ENCODE results near the gene KLRD1. TPM values are rescaled to one million over a fixed set of nuclear protein-coding genes. Genes with fewer than 3 reads are reported as not detected.

The KLRD1 gene
- total and polyA plus RNA-seq, 7 donors: 0.03 to 1.1 (median 0.30) TPM

DNA sequence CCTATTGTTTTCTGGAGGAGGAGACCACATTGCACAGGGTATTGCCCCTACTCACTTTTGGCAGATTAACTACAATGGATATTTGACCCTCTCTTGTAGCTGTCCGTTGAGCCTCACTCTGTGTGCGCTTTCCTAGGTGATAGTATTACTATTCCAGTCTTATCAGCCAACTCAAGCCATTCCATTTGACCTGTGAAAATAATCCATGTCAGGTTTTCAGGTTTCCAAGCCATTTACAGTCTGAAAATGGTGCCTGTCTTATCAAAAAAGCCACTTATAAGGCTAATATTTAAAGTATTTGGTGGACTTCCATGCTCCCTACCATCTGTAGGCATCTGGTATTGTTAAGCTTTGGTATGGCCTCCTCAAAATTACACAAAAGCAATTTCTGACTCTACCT, 29.6 kb upstream of the KLRD1 start:
- no peak overlapping the region for H3K27ac ChIP-seq
- 79 to 83% (median 81%) methylated on average over 2 of the region's 2 CpGs for WGBS, 3 donors
- H3K27me3 ChIP-seq (ENCODE audit: insufficient read depth in 3 of 3, low read length in 2 of 3): no peaks in the 10 kb centered on the region
- ATAC-seq (no peak), DNase-seq (no peak)
- no peaks in the 10 kb centered on the region for H3K4me1 ChIP-seq
- no peak overlapping the region for H3K4me3 ChIP-seq
- no peak for TF ChIP-seq CTCF (IDR thresholded peaks at IDR 0.05)
- intact Hi-C loops (cut with DNase I): no loop called here
- H3K9me3 ChIP-seq: no peaks in the 10 kb centered on the region
- no peaks in the 10 kb centered on the region for H3K36me3 ChIP-seq (ENCODE audit: insufficient read depth in 1 of 2, low read depth in 1 of 2)

GRCh38 chr12:10279937-10280336, 27.7 kb upstream of the KLRD1 start:
- no peaks in the 10 kb centered on the region for H3K36me3 ChIP-seq (ENCODE audit: insufficient read depth in 1 of 2, low read depth in 1 of 2)
- intact Hi-C loops (cut with DNase I): no loop called here
- TF ChIP-seq CTCF (IDR thresholded peaks at IDR 0.05): no peak

GRCh38 chr12:10283027-10283426, 24.6 kb upstream of the KLRD1 start:
- TF ChIP-seq CTCF (IDR thresholded peaks at IDR 0.05): no peak
- Histone ChIP-seq H3K4me1 (no peaks in the 10 kb centered on the region), H3K36me3 (ENCODE audit: insufficient read depth in 1 of 2, low read depth in 1 of 2) (no peaks in the 10 kb centered on the region), H3K4me3 (no peak overlapping the region), H3K9me3 (no peaks in the 10 kb centered on the region), H3K27ac (no peak overlapping the region), H3K27me3 (ENCODE audit: insufficient read depth in 3 of 3, low read length in 2 of 3) (no peaks in the 10 kb centered on the region)
- no peak for ATAC-seq
- 41 to 49% (median 47%) methylated on average over 4 of the region's 4 CpGs for WGBS, 3 donors
- DNase-seq: no peak
- intact Hi-C loops (cut with DNase I): no loop called here

More at GRCh38 chr12:10279937-10280336, 27.7 kb upstream of the KLRD1 start:
- Histone ChIP-seq H3K9me3 (no peaks in the 10 kb centered on the region), H3K27ac (no peak overlapping the region), H3K4me1 (no peaks in the 10 kb centered on the region), H3K4me3 (no peak overlapping the region), H3K27me3 (ENCODE audit: insufficient read depth in 3 of 3, low read length in 2 of 3) (no peaks in the 10 kb centered on the region)
- DNase-seq (no peak), ATAC-seq (no peak)
- WGBS, 3 donors: 88 to 92% (median 92%) methylated on average over 3 of the region's 3 CpGs

DNA sequence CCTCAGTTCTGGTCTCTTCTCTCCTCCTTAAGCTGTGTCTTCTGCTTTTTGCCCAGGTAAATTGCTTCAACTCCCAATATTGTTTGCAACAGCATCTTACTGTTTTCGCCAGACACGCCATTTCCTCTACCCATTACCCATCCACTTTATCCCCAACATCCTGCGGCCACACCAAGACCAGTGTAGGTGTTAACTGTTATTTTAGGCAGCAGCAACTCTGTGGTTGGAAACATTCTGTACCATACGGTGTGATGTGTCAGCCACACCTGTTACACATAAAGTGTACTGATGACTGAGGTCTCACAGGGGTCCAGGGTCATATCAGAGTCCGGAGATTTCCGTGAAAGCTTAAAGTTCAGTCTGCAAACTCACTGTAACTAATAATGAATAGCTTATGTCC, 21.8 kb upstream of the KLRD1 start:
- no peaks in the 10 kb centered on the region for H3K4me1 ChIP-seq
- no peak for ATAC-seq
- no peak overlapping the region for H3K4me3 ChIP-seq
- H3K27ac ChIP-seq: no peak overlapping the region
- 38 to 46% (median 40%) methylated on average over 6 of the region's 6 CpGs for WGBS, 3 donors
- H3K27me3 ChIP-seq (ENCODE audit: insufficient read depth in 3 of 3, low read length in 2 of 3): no peaks in the 10 kb centered on the region
- no peaks in the 10 kb centered on the region for H3K9me3 ChIP-seq
- H3K36me3 ChIP-seq (ENCODE audit: insufficient read depth in 1 of 2, low read depth in 1 of 2): no peaks in the 10 kb centered on the region
- TF ChIP-seq CTCF (IDR thresholded peaks at IDR 0.05): no peak
- intact Hi-C loops (cut with DNase I): no loop called here
- no peak for DNase-seq

DNA sequence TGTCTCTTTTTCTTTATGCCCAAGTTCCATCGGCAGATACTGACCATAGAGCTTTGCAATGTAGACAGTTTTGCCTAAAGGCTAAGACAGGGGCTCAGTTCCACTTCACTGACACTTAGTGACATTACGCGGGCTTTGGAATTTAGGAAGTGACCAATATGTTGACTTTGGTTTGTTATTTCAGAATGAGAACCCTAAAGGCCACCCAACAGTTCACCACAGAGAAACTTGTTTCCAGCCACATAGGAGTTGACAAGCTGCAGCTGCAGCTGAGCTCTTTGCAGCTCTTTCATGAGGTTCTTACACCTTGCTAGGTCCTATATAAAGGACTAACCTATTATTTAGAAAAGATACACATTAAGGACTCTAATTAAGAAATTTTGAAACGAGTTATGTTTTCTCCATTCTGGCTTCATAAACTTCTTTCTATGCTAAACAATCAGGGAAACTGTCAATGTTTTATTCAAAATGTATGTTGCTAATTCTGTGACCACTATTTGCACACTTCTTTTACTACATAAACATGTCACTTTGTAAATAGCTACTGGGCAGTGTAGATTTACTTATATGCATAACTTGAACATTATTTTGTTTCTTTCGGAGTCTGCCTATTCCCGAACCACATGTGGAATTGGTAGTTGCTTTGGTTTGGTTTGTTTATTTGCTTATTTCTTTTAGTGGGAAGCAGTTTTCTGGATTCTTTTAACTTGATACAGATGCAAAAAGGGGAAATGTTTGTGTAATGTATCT, 18.5 kb upstream of the KLRD1 start:
- Histone ChIP-seq H3K9me3 (no peaks in the 10 kb centered on the region), H3K27me3 (ENCODE audit: insufficient read depth in 3 of 3, low read length in 2 of 3) (no peaks in the 10 kb centered on the region), H3K4me3 (no peak overlapping the region), H3K27ac (no peak overlapping the region), H3K36me3 (ENCODE audit: insufficient read depth in 1 of 2, low read depth in 1 of 2) (no peaks in the 10 kb centered on the region), H3K4me1 (no peaks in the 10 kb centered on the region)
- no peak for ATAC-seq
- DNase-seq: no peak
- intact Hi-C loops (cut with DNase I): no loop called here
- WGBS, 3 donors: 85 to 91% (median 87%) methylated on average over 6 of the region's 6 CpGs
- no peak for TF ChIP-seq CTCF (IDR thresholded peaks at IDR 0.05)

Data from psoas muscle (tissue), 8 donors.